Thymus (tissue), 11 donors: ENCODE measurements around the gene OPA1. TPM values are rescaled to one million over a fixed set of nuclear protein-coding genes. Genes with fewer than 3 reads are reported as not detected.
A peak's percentile ranks its signal among the peaks of the same experiment; 100 is the strongest.

Experiments used
- DNase-seq, 9 donors: peaks; one replicate each; pipeline ENCODE4 v3.0.0-alpha.2; 2013; ENCODE audit warnings: low spot score in 9 of 9, low read depth in 6 of 9, missing footprints in 1 of 9
- H3K27ac ChIP-seq, 2 donors: one replicate each; pipeline ENCODE4 v1.5.1; 2013; ENCODE audit warnings: control low read depth in 1 of 2, low read depth in 1 of 2, low read length in 1 of 2, mild to moderate bottlenecking in 1 of 2, moderate library complexity in 1 of 2
- H3K27me3 ChIP-seq, 2 donors: one replicate each; pipeline ENCODE4 v1.5.1; 2013; ENCODE audit warnings: low read length in 1 of 2; ENCODE audit not compliant: control insufficient read depth in 2 of 2, insufficient read depth in 1 of 2
- H3K36me3 ChIP-seq, 2 donors: one replicate each; pipeline ENCODE4 v1.5.1; 2013; ENCODE audit warnings: low read length in 1 of 2, mild to moderate bottlenecking in 1 of 2, moderate library complexity in 1 of 2; ENCODE audit not compliant: control insufficient read depth in 2 of 2, insufficient read depth in 2 of 2
- H3K4me1 ChIP-seq, 2 donors: one replicate each; pipeline ENCODE4 v1.5.1; 2013; ENCODE audit warnings: low read length in 2 of 2; ENCODE audit not compliant: control insufficient read depth in 2 of 2, insufficient read depth in 2 of 2
- H3K4me3 ChIP-seq, 2 donors: one replicate each; pipeline ENCODE4 v1.5.1; 2013; ENCODE audit warnings: low read length in 2 of 2, control low read depth in 1 of 2, mild to moderate bottlenecking in 1 of 2
- H3K9me3 ChIP-seq, 2 donors: one replicate each; pipeline ENCODE4 v1.5.1; 2013; ENCODE audit warnings: low read length in 1 of 2, mild to moderate bottlenecking in 1 of 2; ENCODE audit not compliant: control insufficient read depth in 2 of 2, insufficient read depth in 1 of 2
- WGBS: extraction: QIAGEN DNeasy Blood & Tissue Kit; methylation state at CpG from one replicate; pipeline ENCODE4 v1.1.7; 2013; 5-methylcytosine and 5-hydroxymethylcytosine counted together
- polyA plus RNA-seq: library from polyadenylated mRNA; stranded (reverse); fragments of 200-250 nt; gene quantifications from one replicate; pipeline ENCODE4 v1.2.3, GENCODE V29; 2013
- total RNA-seq: library from RNA; stranded (reverse); fragments of 120-200 nt; gene quantifications from one replicate; pipeline ENCODE4 v1.2.4, GENCODE V29; 2013
- donor health status: healthy.

OPA1 gene
- total and polyA plus RNA-seq, 2 donors: 21.0 to 56.7 TPM

GRCh38 chr3:193574488-193575070, 18.4 kb upstream of the OPA1 start:
- Histone ChIP-seq H3K27ac (no peak overlapping the region), H3K4me1 (no peaks in the 10 kb centered on the region), H3K9me3 (no peaks in the 10 kb centered on the region), H3K4me3 (no peak overlapping the region), H3K36me3 (no peaks in the 10 kb centered on the region), H3K27me3 (no peaks in the 10 kb centered on the region)
- WGBS: 93% methylated on average over 2 of the region's 2 CpGs
- DNase-seq: no peak

DNA sequence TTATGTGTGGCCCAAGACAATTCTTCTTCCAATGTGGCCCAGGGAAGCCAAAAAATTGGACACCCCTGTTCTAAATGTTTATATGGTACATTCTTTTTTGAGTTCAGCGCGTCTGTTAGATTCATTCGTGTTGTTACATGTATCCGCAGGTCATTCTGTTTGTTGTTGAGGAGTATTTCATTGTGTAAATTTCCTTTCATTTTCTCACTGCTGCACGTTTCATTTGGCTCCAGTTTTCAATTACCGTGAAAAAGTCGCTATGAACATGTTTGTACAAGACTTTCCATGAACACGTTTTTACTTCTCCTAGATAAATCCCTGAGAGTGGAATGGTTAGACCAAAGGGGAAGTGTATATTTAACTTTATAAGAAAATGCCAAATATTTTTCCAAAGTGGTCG, 7.5 kb upstream of the OPA1 start:
- Histone ChIP-seq H3K4me1 (no peaks in the 10 kb centered on the region), H3K9me3 (no peaks in the 10 kb centered on the region), H3K4me3 (no peak overlapping the region), H3K27me3 (no peaks in the 10 kb centered on the region), H3K27ac (no peak overlapping the region), H3K36me3 (no peaks in the 10 kb centered on the region)
- no peak for DNase-seq
- 84% methylated on average over 9 of the region's 9 CpGs for WGBS

- no peaks in the 10 kb centered on the region for H3K36me3 ChIP-seq
- H3K27me3 ChIP-seq: no peaks in the 10 kb centered on the region
- no peaks in the 10 kb centered on the region for H3K9me3 ChIP-seq
- DNase-seq: no peak
- no peak overlapping the region for H3K4me3 ChIP-seq
- H3K4me1 ChIP-seq: no peaks in the 10 kb centered on the region
- H3K27ac ChIP-seq: no peak overlapping the region
Observed at GRCh38 chr3:193586526-193586925, 6.5 kb upstream of the OPA1 start.

DNA sequence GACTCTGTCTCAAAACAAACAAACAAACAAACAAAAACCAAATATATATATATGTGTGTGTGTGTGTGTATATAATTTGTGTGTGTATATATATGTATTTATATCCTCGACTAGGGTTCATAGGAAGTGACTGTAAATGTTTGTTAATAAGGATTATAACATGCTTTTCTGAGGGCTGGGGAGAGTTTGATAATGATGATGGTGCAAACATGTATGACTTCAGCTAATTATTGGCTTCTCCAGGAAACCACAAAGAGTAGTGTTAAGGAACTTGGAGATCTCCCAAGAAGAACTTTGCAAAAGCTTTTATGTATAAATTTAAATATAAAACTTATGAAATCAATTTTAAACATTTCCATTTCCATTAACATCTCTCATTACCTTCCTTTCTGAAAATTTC, 3.9 kb upstream of the OPA1 start:
- Histone ChIP-seq H3K27ac (no peak overlapping the region), H3K4me3 (no peak overlapping the region), H3K36me3 (no peaks in the 10 kb centered on the region), H3K4me1 (peaks cover 6 to 7% of the 10 kb centered on the region in 2 donors), H3K27me3 (no peaks in the 10 kb centered on the region), H3K9me3 (no peaks in the 10 kb centered on the region)
- WGBS: 20% methylated on average over 1 of the region's 1 CpG
- DNase-seq: no peak

DNA sequence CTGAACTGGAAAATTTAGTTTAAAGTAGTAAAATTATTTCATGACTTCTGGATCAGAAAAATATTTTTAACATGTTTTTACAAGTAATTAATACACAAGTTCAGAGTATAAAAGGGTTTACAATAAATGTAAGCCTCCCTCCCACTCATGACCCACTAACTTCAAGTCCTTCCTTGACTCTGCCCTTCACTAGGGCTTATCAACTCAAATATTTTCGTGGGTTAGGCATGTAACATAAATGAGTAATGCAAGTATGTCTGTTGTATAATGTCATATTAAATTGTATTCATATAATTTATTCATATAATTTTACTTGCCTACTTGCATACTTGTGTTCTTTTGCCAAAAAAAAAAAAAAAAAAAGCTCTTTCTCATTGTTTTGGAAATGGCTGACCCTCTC, 3.4 kb upstream of the OPA1 start:
- Histone ChIP-seq H3K9me3 (no peaks in the 10 kb centered on the region), H3K4me3 (no peak overlapping the region), H3K36me3 (no peaks in the 10 kb centered on the region), H3K4me1 (peaks cover 6 to 12% of the 10 kb centered on the region in 2 donors), H3K27ac (no peak overlapping the region), H3K27me3 (no peaks in the 10 kb centered on the region)
- WGBS: 87% methylated on average over 1 of the region's 1 CpG
- DNase-seq: no peak

GRCh38 chr3:193590088-193590856, 2.7 kb upstream of the OPA1 start:
- no peak for DNase-seq
- Histone ChIP-seq H3K4me1 (peaks cover 6 to 12% of the 10 kb centered on the region in 2 donors), H3K36me3 (no peaks in the 10 kb centered on the region), H3K27me3 (no peaks in the 10 kb centered on the region), H3K9me3 (no peaks in the 10 kb centered on the region), H3K4me3 (no peak overlapping the region), H3K27ac (no peak overlapping the region)
- WGBS: 97% methylated on average over 6 of the region's 6 CpGs

DNA sequence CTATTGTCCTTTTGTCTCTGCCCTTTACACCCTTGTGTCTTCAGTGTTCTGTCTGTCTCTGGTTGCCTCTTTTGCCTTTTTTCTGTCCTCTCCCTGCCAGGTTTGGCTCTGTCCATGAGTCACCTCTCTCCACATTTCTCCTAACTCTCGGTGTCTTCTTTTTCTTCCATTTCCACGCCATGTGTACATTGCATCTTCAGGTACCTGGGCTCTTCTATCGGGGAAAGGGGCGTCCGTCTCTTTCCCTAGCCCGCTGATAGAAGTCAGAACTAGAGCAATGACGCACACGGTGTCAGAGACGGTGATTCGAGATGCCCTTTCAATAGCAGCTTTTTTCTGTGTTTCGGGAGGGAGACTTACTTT, 641 bp downstream of the OPA1 start:
- peaks cover 6 to 12% of the 10 kb centered on the region in 2 donors for H3K4me1 ChIP-seq
- under 1% methylated on average over 11 of the region's 11 CpGs for WGBS
- no peaks in the 10 kb centered on the region for H3K9me3 ChIP-seq
- H3K27ac ChIP-seq: peak overlapping the region; percentile 74 to 82
- no peaks in the 10 kb centered on the region for H3K27me3 ChIP-seq
- H3K4me3 ChIP-seq: peak overlapping the region; percentile 52 to 96
- DNase-seq: peak in 8 of 9 donors; percentile 4 to 60 (median 27)
- H3K36me3 ChIP-seq: peaks cover 0 to 9% of the 10 kb centered on the region in 2 donors

DNA sequence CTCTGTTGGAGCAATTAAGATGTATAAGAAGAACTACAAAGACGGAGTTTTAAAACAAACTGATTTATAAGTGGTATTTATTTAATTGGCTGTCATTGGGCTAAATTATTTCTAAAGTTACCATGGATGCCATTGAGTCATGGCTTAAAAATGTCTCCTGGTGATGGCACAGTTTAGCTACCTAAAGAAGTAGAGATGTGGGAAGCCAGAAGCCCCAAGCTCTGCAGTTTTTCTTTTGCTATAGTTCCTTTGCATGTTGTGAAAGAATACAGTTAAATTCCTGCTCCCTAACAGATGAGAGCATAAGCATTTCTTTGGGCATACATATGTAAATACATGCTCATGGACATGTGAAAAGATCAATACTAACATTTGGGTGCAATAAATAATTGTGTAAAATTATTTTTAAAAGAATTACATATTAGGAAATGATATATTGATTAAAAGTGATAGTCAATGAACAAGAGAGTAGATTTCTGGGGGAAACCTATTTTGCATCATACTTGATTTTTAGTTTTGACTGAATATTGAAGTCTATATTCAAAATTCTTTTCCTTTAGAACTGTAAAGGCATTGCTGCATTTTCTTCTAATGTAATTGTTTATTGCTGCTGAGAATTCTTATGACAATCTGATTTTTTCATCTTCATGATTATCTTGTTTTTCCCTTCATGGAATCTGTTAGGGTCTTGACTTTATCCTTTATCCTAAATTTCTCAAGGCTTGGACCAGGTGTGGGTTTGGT, 2.1 kb downstream of the OPA1 start:
- Histone ChIP-seq H3K27ac (no peak overlapping the region), H3K36me3 (peaks cover 0 to 14% of the 10 kb centered on the region in 2 donors), H3K9me3 (no peaks in the 10 kb centered on the region), H3K4me1 (peaks cover 6 to 12% of the 10 kb centered on the region in 2 donors), H3K27me3 (no peaks in the 10 kb centered on the region), H3K4me3 (no peak overlapping the region)
- WGBS: 95% methylated on average over 1 of the region's 1 CpG
- no peak for DNase-seq

DNA sequence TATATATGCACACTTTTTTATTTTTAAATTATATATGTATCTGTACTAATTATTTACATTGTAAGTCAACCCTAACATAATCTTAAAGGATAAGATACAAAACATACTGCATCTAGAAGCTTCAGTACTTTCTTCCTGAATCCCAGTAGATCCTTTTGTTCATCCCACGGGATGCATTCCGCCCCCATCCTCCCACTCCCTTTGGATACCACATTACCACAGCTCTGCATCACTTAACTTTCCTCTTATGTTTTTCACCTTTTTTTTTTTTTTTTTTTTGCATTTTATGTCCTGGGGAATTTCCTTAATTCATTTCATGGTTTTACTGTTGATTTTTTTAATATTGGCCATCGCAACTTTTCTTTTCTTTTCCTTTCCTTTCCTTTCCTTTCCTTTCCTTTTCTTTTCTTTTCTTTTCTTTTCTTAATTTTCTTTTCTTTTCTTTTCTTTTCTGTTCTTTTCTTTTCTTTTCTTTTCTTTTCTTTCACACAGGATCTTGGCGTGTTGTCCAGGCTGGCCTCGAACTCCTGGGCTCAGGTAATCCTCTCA, 3.0 kb downstream of the OPA1 start:
- H3K27ac ChIP-seq: no peak overlapping the region
- no peaks in the 10 kb centered on the region for H3K9me3 ChIP-seq
- H3K36me3 ChIP-seq: peaks cover 0 to 14% of the 10 kb centered on the region in 2 donors
- H3K27me3 ChIP-seq: no peaks in the 10 kb centered on the region
- peaks cover 6 to 12% of the 10 kb centered on the region in 2 donors for H3K4me1 ChIP-seq
- no peak overlapping the region for H3K4me3 ChIP-seq
- DNase-seq: no peak
- WGBS: 97% methylated on average over 5 of the region's 5 CpGs
